Measurements from ENCODE around the gene NCK2. TPM values are rescaled to one million over a fixed set of nuclear protein-coding genes. Genes with fewer than 3 reads are reported as not detected.

Gene NCK2
- total and polyA plus RNA-seq, 7 experiments from 2014 or later: 30.8 to 134 (median 105) TPM

GRCh38 chr2:105856581-105856980 is 111.9 kb downstream of the NCK2 start:
- intact Hi-C loops (cut with micrococcal nuclease): loop anchor here (1.0 to 5.0 kb wide), 9 partner anchors 14 to 238 kb away; no protein-coding TSS in a partner anchor
- peak in 6 of 9 donors; percentile 30 to 49 (median 45) for DNase-seq
- ChIA-PET POLR2A (interaction anchor here (0.7 to 1.6 kb wide), 9 partner anchors 9 to 238 kb away, joined by 3 to 5 read pairs (median 4); no protein-coding TSS in a partner anchor), CTCF (interaction anchor here (0.7 to 1.5 kb wide), 2 partner anchors 74 to 75 kb away, joined by 4 to 5 read pairs; no protein-coding TSS in a partner anchor)
- H3K9me3 Mint-ChIP-seq: peaks cover 0 to 4% (median 0%) of the 10 kb centered on the region in 11 donors
- peaks cover 51 to 94% (median 90%) of the 10 kb centered on the region in 7 donors for H3K4me1 Mint-ChIP-seq
- Histone ChIP-seq H3K9me3 (ENCODE audit: control insufficient read depth in 2 of 3, low read length in 3 of 3) (no peaks in the 10 kb centered on the region), H3K27ac (ENCODE audit: low read depth, low read length) (peak overlapping the region; percentile 66), H3K4me3 (ENCODE audit: low read length) (peak overlapping the region; percentile 12), H3K27me3 (ENCODE audit: control insufficient read depth in 2 of 2, insufficient read depth in 2 of 2, low read length in 2 of 2) (no peaks in the 10 kb centered on the region), H3K4me1 (ENCODE audit: control insufficient read depth in 2 of 2, insufficient read depth in 2 of 2, low read length in 2 of 2) (peaks cover 64 to 66% of the 10 kb centered on the region in 2 donors), H3K36me3 (ENCODE audit: control insufficient read depth in 2 of 3, insufficient read depth in 3 of 3, low read length in 3 of 3) (no peaks in the 10 kb centered on the region)
- peak; percentile 62 for ATAC-seq
- H3K36me3 Mint-ChIP-seq: peaks cover 7 to 44% (median 34%) of the 10 kb centered on the region in 5 donors
- H3K27ac Mint-ChIP-seq: peak overlapping the region; percentile 85 to 98 (median 94)
- no peaks in the 10 kb centered on the region for H3K27me3 Mint-ChIP-seq
- peak overlapping the region; percentile 12 to 91 (median 82) for H3K4me3 Mint-ChIP-seq

DNA sequence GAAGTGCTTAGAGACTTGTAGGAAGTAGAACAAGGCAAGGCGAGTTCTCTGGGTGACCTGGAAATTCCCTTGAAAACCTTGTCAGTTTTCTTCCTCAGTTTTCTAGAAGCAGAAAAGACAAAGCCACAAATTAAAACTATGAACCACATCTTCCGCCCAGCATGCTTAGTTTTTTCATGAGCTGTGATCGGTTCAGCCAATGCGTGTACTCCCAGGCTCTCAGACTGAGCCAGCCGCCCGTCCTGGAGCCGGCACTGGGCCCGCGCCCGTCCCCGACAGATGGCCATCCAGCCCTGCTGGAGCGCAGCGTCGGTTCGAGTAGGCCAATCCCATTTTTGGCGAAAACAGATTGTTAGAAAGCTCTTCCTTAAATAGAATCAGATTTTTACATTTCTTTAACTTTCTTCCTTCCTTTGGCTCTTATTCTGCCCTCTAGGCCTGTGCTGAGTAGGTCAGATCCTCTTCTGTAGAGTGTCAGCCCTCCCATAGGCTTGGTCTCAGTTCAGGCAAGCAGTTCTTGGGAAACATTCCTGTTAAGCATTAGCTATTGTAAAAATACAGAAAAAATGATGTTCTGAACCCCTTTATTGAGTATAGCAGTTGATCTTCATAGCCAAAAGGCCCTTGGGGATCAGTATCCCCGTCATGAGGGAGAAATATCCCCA is 112.5 kb downstream of the NCK2 start:
- CTCF ChIA-PET: interaction anchor here (0.7 to 1.5 kb wide), 2 partner anchors 74 to 76 kb away, joined by 4 to 5 read pairs; no protein-coding TSS in a partner anchor
- DNase-seq: peak in 7 of 9 donors; percentile 11 to 47 (median 25)
- peak overlapping the region; percentile 85 to 98 (median 94) for H3K27ac Mint-ChIP-seq
- no peaks in the 10 kb centered on the region for H3K27me3 Mint-ChIP-seq
- peaks cover 0 to 4% (median 0%) of the 10 kb centered on the region in 11 donors for H3K9me3 Mint-ChIP-seq
- Histone ChIP-seq H3K36me3 (ENCODE audit: control insufficient read depth in 2 of 3, insufficient read depth in 3 of 3, low read length in 3 of 3) (no peaks in the 10 kb centered on the region), H3K27me3 (ENCODE audit: control insufficient read depth in 2 of 2, insufficient read depth in 2 of 2, low read length in 2 of 2) (no peaks in the 10 kb centered on the region), H3K27ac (ENCODE audit: low read depth, low read length) (peak overlapping the region; percentile 66), H3K4me1 (ENCODE audit: control insufficient read depth in 2 of 2, insufficient read depth in 2 of 2, low read length in 2 of 2) (peaks cover 62 to 72% of the 10 kb centered on the region in 2 donors), H3K9me3 (ENCODE audit: control insufficient read depth in 2 of 3, low read length in 3 of 3) (no peaks in the 10 kb centered on the region), H3K4me3 (ENCODE audit: low read length) (peak overlapping the region; percentile 25)
- H3K4me1 Mint-ChIP-seq: peaks cover 47 to 94% (median 90%) of the 10 kb centered on the region in 7 donors
- ATAC-seq: peak; percentile 63
- POLR2A ChIA-PET: interaction anchor here (0.7 to 1.6 kb wide), 10 partner anchors 10 to 238 kb away, joined by 3 to 5 read pairs (median 4); no protein-coding TSS in a partner anchor
- intact Hi-C loops (cut with micrococcal nuclease): loop anchor here (2.0 to 5.0 kb wide), 7 partner anchors 14 to 238 kb away; no protein-coding TSS in a partner anchor
- peak overlapping the region; percentile 73 to 91 (median 82) for H3K4me3 Mint-ChIP-seq
- peaks cover 5 to 39% (median 31%) of the 10 kb centered on the region in 5 donors for H3K36me3 Mint-ChIP-seq

- no peak overlapping the region for H3K4me3 ChIP-seq (ENCODE audit: low read length)
- ATAC-seq: no peak
Measured at GRCh38 chr2:105858868-105859693, 114.4 kb downstream of the NCK2 start.

DNA sequence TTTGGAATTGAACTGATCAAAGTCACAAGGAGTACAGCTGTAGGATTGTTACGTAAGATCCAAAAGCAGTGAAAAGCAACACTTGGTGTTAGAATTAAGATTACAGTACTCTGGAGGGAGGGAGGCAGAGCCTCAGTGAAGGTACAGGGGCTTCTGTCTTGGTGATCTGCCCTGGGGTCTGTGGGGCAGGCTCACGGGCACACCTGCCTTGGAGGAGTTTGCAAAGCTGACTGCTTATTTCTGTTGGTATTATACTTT is 114.9 kb downstream of the NCK2 start:
- peaks cover 60 to 100% (median 95%) of the 10 kb centered on the region in 7 donors for H3K4me1 Mint-ChIP-seq
- ATAC-seq (no peak), DNase-seq (no peak)
- no peak overlapping the region for H3K4me3 ChIP-seq (ENCODE audit: low read length)
- CTCF ChIA-PET: no interaction called here
- no peaks in the 10 kb centered on the region for H3K27me3 ChIP-seq (ENCODE audit: control insufficient read depth in 2 of 2, insufficient read depth in 2 of 2, low read length in 2 of 2)
- peak overlapping the region; percentile 73 to 98 (median 92) for H3K27ac Mint-ChIP-seq
- peak overlapping the region in 9 of 10 donors; percentile 25 to 87 (median 73) for H3K4me3 Mint-ChIP-seq
- peaks cover 74 to 96% of the 10 kb centered on the region in 2 donors for H3K4me1 ChIP-seq (ENCODE audit: control insufficient read depth in 2 of 2, insufficient read depth in 2 of 2, low read length in 2 of 2)
- peaks cover 0 to 6% (median 0%) of the 10 kb centered on the region in 3 experiments for H3K36me3 ChIP-seq (ENCODE audit: control insufficient read depth in 2 of 3, insufficient read depth in 3 of 3, low read length in 3 of 3)
- peak overlapping the region; percentile 66 for H3K27ac ChIP-seq (ENCODE audit: low read depth, low read length)
- POLR2A ChIA-PET: interaction anchor here (1.0 to 1.6 kb wide), 3 partner anchors 20 to 117 kb away, joined by 3 to 4 read pairs (median 3); no protein-coding TSS in a partner anchor
- intact Hi-C loops (cut with micrococcal nuclease): loop anchor here (1.0 to 5.0 kb wide), 4 partner anchors 13 to 283 kb away; no protein-coding TSS in a partner anchor
- H3K27me3 Mint-ChIP-seq: no peaks in the 10 kb centered on the region
- H3K36me3 Mint-ChIP-seq: peaks cover 0 to 41% (median 26%) of the 10 kb centered on the region in 5 donors
- H3K9me3 Mint-ChIP-seq: no peaks in the 10 kb centered on the region
- no peaks in the 10 kb centered on the region for H3K9me3 ChIP-seq (ENCODE audit: control insufficient read depth in 2 of 3, low read length in 3 of 3)

More at GRCh38 chr2:105858868-105859693, 114.4 kb downstream of the NCK2 start:
- Histone ChIP-seq H3K36me3 (ENCODE audit: control insufficient read depth in 2 of 3, insufficient read depth in 3 of 3, low read length in 3 of 3) (peaks cover 0 to 6% (median 0%) of the 10 kb centered on the region in 3 experiments), H3K27me3 (ENCODE audit: control insufficient read depth in 2 of 2, insufficient read depth in 2 of 2, low read length in 2 of 2) (no peaks in the 10 kb centered on the region), H3K27ac (ENCODE audit: low read depth, low read length) (peak overlapping the region; percentile 66), H3K4me1 (ENCODE audit: control insufficient read depth in 2 of 2, insufficient read depth in 2 of 2, low read length in 2 of 2) (peaks cover 71 to 91% of the 10 kb centered on the region in 2 donors), H3K9me3 (ENCODE audit: control insufficient read depth in 2 of 3, low read length in 3 of 3) (no peaks in the 10 kb centered on the region)
- POLR2A ChIA-PET: interaction anchor here (0.5 to 1.6 kb wide), 9 partner anchors 20 to 238 kb away, joined by 3 to 5 read pairs (median 3); no protein-coding TSS in a partner anchor
- intact Hi-C loops (cut with micrococcal nuclease): loop anchor here (1.0 to 5.0 kb wide), 4 partner anchors 14 to 283 kb away; no protein-coding TSS in a partner anchor
- H3K27ac Mint-ChIP-seq: peak overlapping the region; percentile 80 to 98 (median 92)
- peak in 1 of 9 donors; percentile 45 for DNase-seq
- no peaks in the 10 kb centered on the region for H3K27me3 Mint-ChIP-seq
- H3K36me3 Mint-ChIP-seq: peaks cover 0 to 37% (median 21%) of the 10 kb centered on the region in 5 donors
- peak overlapping the region; percentile 49 to 91 (median 80) for H3K4me3 Mint-ChIP-seq
- H3K9me3 Mint-ChIP-seq: no peaks in the 10 kb centered on the region
- H3K4me1 Mint-ChIP-seq: peaks cover 54 to 97% (median 94%) of the 10 kb centered on the region in 7 donors
- CTCF ChIA-PET: interaction anchor here (0.7 to 1.8 kb wide), 2 partner anchors 11 to 38 kb away, joined by 3 read pairs; no protein-coding TSS in a partner anchor

- Histone ChIP-seq H3K4me3 (ENCODE audit: low read length) (no peak overlapping the region), H3K9me3 (ENCODE audit: control insufficient read depth in 2 of 3, low read length in 3 of 3) (no peaks in the 10 kb centered on the region), H3K27ac (ENCODE audit: low read depth, low read length) (peak overlapping the region; percentile 30), H3K4me1 (ENCODE audit: control insufficient read depth in 2 of 2, insufficient read depth in 2 of 2, low read length in 2 of 2) (peaks cover 83 to 98% of the 10 kb centered on the region in 2 donors), H3K27me3 (ENCODE audit: control insufficient read depth in 2 of 2, insufficient read depth in 2 of 2, low read length in 2 of 2) (no peaks in the 10 kb centered on the region), H3K36me3 (ENCODE audit: control insufficient read depth in 2 of 3, insufficient read depth in 3 of 3, low read length in 3 of 3) (peaks cover 0 to 6% (median 0%) of the 10 kb centered on the region in 3 experiments)
- peaks cover 68 to 100% (median 95%) of the 10 kb centered on the region in 7 donors for H3K4me1 Mint-ChIP-seq
- ChIA-PET POLR2A (no interaction called here), CTCF (no interaction called here)
- H3K9me3 Mint-ChIP-seq: no peaks in the 10 kb centered on the region
- DNase-seq (no peak), ATAC-seq (no peak)
- H3K36me3 Mint-ChIP-seq: peaks cover 0 to 34% (median 21%) of the 10 kb centered on the region in 5 donors
- H3K27me3 Mint-ChIP-seq: no peaks in the 10 kb centered on the region
- H3K27ac Mint-ChIP-seq: peak overlapping the region in 8 of 9 donors; percentile 66 to 98 (median 90)
- intact Hi-C loops (cut with micrococcal nuclease): loop anchor here in 1 of 2 donors (2.0 kb wide), 1 partner anchor 14 kb away; no protein-coding TSS in a partner anchor
- peak overlapping the region; percentile 27 to 87 (median 66) for H3K4me3 Mint-ChIP-seq
Measured at GRCh38 chr2:105860567-105860966, 115.9 kb downstream of the NCK2 start.

DNA sequence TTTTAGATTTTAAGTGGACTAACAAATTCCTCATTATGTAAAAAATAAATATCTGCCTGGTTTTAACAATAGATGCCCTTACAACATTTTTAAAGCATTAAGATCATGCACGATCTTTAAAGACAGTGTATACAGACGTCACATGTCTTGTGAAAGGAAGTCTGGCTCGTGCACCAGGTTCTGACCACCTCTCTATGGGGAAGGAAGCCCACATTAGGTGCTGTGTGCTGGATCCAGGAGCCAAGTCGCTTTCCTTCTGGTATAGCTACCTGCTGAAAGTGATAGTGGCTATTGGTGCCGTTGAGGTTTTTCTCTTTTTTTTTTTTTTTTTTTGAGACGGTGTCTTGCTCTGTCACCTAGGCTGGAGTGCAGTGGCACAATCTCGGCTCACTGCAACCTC is 116.5 kb downstream of the NCK2 start:
- H3K36me3 Mint-ChIP-seq: peaks cover 0 to 30% (median 21%) of the 10 kb centered on the region in 5 donors
- no peaks in the 10 kb centered on the region for H3K9me3 ChIP-seq (ENCODE audit: control insufficient read depth in 2 of 3, low read length in 3 of 3)
- CTCF ChIA-PET: no interaction called here
- H3K27me3 ChIP-seq (ENCODE audit: control insufficient read depth in 2 of 2, insufficient read depth in 2 of 2, low read length in 2 of 2): no peaks in the 10 kb centered on the region
- POLR2A ChIA-PET: no interaction called here
- peak overlapping the region; percentile 13 to 94 (median 84) for H3K27ac Mint-ChIP-seq
- H3K27me3 Mint-ChIP-seq: no peaks in the 10 kb centered on the region
- peak overlapping the region in 9 of 10 donors; percentile 33 to 87 (median 64) for H3K4me3 Mint-ChIP-seq
- peaks cover 80 to 94% of the 10 kb centered on the region in 2 donors for H3K4me1 ChIP-seq (ENCODE audit: control insufficient read depth in 2 of 2, insufficient read depth in 2 of 2, low read length in 2 of 2)
- DNase-seq (peak in 4 of 9 donors; percentile 10 to 20 (median 18)), ATAC-seq (no peak)
- H3K4me1 Mint-ChIP-seq: peaks cover 67 to 100% (median 95%) of the 10 kb centered on the region in 7 donors
- no peak overlapping the region for H3K4me3 ChIP-seq (ENCODE audit: low read length)
- H3K27ac ChIP-seq (ENCODE audit: low read depth, low read length): peak overlapping the region; percentile 30
- no peaks in the 10 kb centered on the region for H3K9me3 Mint-ChIP-seq
- intact Hi-C loops (cut with micrococcal nuclease): loop anchor here in 1 of 2 donors (2.0 kb wide), 1 partner anchor 14 kb away; no protein-coding TSS in a partner anchor
- H3K36me3 ChIP-seq (ENCODE audit: control insufficient read depth in 2 of 3, insufficient read depth in 3 of 3, low read length in 3 of 3): peaks cover 0 to 6% (median 0%) of the 10 kb centered on the region in 3 experiments
